B cell (primary cell): ENCODE data around the gene C5.

Experiments
- CTCF ChIP-seq: fragments of 200-600 bp; IDR thresholded peaks from one replicate; pipeline ENCODE4 v1.8.0; 2022; ENCODE audit warnings: antibody characterized with exemption, mild to moderate bottlenecking
- EZH2 ChIP-seq: IDR thresholded peaks from 2 replicates; pipeline ENCODE4 v1.6.1; 2012; ENCODE audit warnings: borderline replicate concordance, low read depth, mild to moderate bottlenecking, moderate library complexity, low read length; ENCODE audit not compliant: insufficient read depth, poor library complexity, severe bottlenecking

DNA sequence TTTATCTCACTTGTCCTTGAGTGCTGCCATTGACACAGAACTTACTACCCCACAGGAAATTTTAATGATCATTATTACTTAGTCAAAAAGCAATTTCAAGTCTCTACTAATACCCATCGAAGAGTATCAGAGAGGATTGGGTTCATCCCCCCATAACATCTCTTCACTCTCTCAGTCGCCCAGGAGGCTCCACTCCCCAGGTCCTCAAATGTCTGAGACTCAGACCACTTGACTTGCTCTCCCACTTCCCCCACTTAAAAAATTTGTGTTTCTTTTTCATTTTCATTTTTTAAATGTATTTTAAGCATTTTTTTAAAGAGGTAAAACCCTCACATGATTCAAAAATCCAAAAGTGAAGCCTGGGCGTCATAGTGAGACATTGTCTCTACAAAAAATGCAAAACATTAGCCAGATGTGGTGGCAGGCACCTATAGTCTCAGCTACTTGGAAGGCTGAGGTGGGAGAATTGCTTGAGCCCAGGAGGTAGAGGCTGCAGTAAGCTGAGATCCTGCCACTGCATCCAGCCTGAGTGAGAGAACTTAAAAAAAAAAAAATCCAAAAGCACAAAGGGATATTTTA, 66.7 kb downstream of the C5 start:
- TF ChIP-seq CTCF (no peak), EZH2 (no peak)
